ENCODE data around the gene NTN1. TPM values are rescaled to one million over a fixed set of nuclear protein-coding genes. Genes with fewer than 3 reads are reported as not detected.

The NTN1 gene
- polyA plus RNA-seq, 3 donors = 0.03 to 0.04 TPM; not detected in 1

- H3K27ac ChIP-seq (ENCODE audit: low read depth in 1 of 2, low read length in 2 of 2) = no peak overlapping the region
- no peak overlapping the region for H3K4me2 ChIP-seq (replicated peaks; ENCODE audit: extremely low read depth, low read length, poor library complexity, severe bottlenecking)
- Mint-ChIP-seq H3K9me3 (peaks cover 0 to 13% (median 3%) of the 10 kb centered on the region in 7 donors), H3K4me3 (no peak overlapping the region), H3K27ac (peak overlapping the region in 3 of 7 donors; percentile 8 to 21 (median 12)), H3K27me3 (ENCODE audit: low read depth in 3 of 3) (peaks cover 4 to 9% (median 5%) of the 10 kb centered on the region in 3 donors), H3K36me3 (peaks cover 0 to 5% of the 10 kb centered on the region in 2 donors), H3K4me1 (peaks cover 9% of the 10 kb centered on the region)
- no peaks in the 10 kb centered on the region for H3K79me2 ChIP-seq (ENCODE audit: insufficient read depth, low read length)
- H3K4me3 ChIP-seq (replicated peaks in 1 of 3; ENCODE audit: low read depth in 2 of 3, low read length in 3 of 3) = no peak overlapping the region
- H2AFZ ChIP-seq (ENCODE audit: insufficient read depth, low read depth, low read length, poor library complexity, severe bottlenecking) = no peak overlapping the region
- no peak overlapping the region for H3K9ac ChIP-seq (ENCODE audit: insufficient read depth, low read length, poor library complexity, severe bottlenecking)
- DNase-seq = peak; percentile 58 to 71 (median 66)
- intact Hi-C loops (cut with micrococcal nuclease) = loop anchor here (5.0 kb wide), 2 partner anchors 79 to 89 kb away; no protein-coding TSS in a partner anchor
- TF ChIP-seq, protein P1, sequence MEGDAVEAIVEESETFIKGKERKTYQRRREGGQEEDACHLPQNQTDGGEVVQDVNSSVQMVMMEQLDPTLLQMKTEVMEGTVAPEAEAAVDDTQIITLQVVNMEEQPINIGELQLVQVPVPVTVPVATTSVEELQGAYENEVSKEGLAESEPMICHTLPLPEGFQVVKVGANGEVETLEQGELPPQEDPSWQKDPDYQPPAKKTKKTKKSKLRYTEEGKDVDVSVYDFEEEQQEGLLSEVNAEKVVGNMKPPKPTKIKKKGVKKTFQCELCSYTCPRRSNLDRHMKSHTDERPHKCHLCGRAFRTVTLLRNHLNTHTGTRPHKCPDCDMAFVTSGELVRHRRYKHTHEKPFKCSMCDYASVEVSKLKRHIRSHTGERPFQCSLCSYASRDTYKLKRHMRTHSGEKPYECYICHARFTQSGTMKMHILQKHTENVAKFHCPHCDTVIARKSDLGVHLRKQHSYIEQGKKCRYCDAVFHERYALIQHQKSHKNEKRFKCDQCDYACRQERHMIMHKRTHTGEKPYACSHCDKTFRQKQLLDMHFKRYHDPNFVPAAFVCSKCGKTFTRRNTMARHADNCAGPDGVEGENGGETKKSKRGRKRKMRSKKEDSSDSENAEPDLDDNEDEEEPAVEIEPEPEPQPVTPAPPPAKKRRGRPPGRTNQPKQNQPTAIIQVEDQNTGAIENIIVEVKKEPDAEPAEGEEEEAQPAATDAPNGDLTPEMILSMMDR (IDR thresholded peaks at IDR 0.05) = peak; percentile 96
- 95% methylated on average over 4 of the region's 10 CpGs for WGBS (ENCODE audit: insufficient coverage)
- H3K4me1 ChIP-seq (ENCODE audit: control insufficient read depth in 1 of 2, insufficient read depth in 2 of 2, low read length in 2 of 2) = peaks cover 0 to 10% of the 10 kb centered on the region in 2 donors
- H3K36me3 ChIP-seq (replicated peaks in 1 of 2; ENCODE audit: control insufficient read depth in 1 of 2, insufficient read depth in 2 of 2, low read length in 2 of 2) = no peaks in the 10 kb centered on the region
- H3K27me3 ChIP-seq (ENCODE audit: control insufficient read depth in 2 of 2, insufficient read depth in 2 of 2, low read length in 2 of 2) = no peaks in the 10 kb centered on the region
- H3K9me3 ChIP-seq (replicated peaks in 1 of 2; ENCODE audit: control insufficient read depth in 1 of 2, insufficient read depth in 1 of 2, low read length in 2 of 2) = peaks cover 0 to 6% of the 10 kb centered on the region in 2 donors
- H4K20me1 ChIP-seq (ENCODE audit: insufficient read depth, low read length) = no peaks in the 10 kb centered on the region
Measured at GRCh38 chr17:8991514-8992285, 29.6 kb upstream of the NTN1 start.

GRCh38 chr17:8994319-8994718, 27.0 kb upstream of the NTN1 start:
- H3K4me1 Mint-ChIP-seq = peaks cover 9% of the 10 kb centered on the region
- no peaks in the 10 kb centered on the region for H3K79me2 ChIP-seq (ENCODE audit: insufficient read depth, low read length)
- H3K9ac ChIP-seq (ENCODE audit: insufficient read depth, low read length, poor library complexity, severe bottlenecking) = no peak overlapping the region
- H3K9me3 ChIP-seq (replicated peaks in 1 of 2; ENCODE audit: control insufficient read depth in 1 of 2, insufficient read depth in 1 of 2, low read length in 2 of 2) = peaks cover 0 to 6% of the 10 kb centered on the region in 2 donors
- H2AFZ ChIP-seq (ENCODE audit: insufficient read depth, low read depth, low read length, poor library complexity, severe bottlenecking) = no peak overlapping the region
- no peak overlapping the region for H3K4me3 Mint-ChIP-seq
- H3K36me3 Mint-ChIP-seq = no peaks in the 10 kb centered on the region
- peaks cover 9 to 17% (median 11%) of the 10 kb centered on the region in 3 donors for H3K27me3 Mint-ChIP-seq (ENCODE audit: low read depth in 3 of 3)
- peak; percentile 56 to 69 (median 66) for DNase-seq
- no peak overlapping the region for H3K4me3 ChIP-seq (replicated peaks in 1 of 3; ENCODE audit: low read depth in 2 of 3, low read length in 3 of 3)
- TF ChIP-seq, protein P1 (IDR thresholded peaks at IDR 0.05) = peak; percentile 83
- H3K4me2 ChIP-seq (replicated peaks; ENCODE audit: extremely low read depth, low read length, poor library complexity, severe bottlenecking) = no peak overlapping the region
- H3K4me1 ChIP-seq (ENCODE audit: control insufficient read depth in 1 of 2, insufficient read depth in 2 of 2, low read length in 2 of 2) = peaks cover 0 to 10% of the 10 kb centered on the region in 2 donors
- intact Hi-C loops (cut with micrococcal nuclease) = loop anchor here (5.0 kb wide), 2 partner anchors 82 to 92 kb away; no protein-coding TSS in a partner anchor
- H3K36me3 ChIP-seq (replicated peaks in 1 of 2; ENCODE audit: control insufficient read depth in 1 of 2, insufficient read depth in 2 of 2, low read length in 2 of 2) = no peaks in the 10 kb centered on the region
- H3K9me3 Mint-ChIP-seq = peaks cover 0 to 5% (median 0%) of the 10 kb centered on the region in 7 donors
- H4K20me1 ChIP-seq (ENCODE audit: insufficient read depth, low read length) = no peaks in the 10 kb centered on the region
- peak overlapping the region in 1 of 7 donors; percentile 68 for H3K27ac Mint-ChIP-seq
- H3K27ac ChIP-seq (ENCODE audit: low read depth in 1 of 2, low read length in 2 of 2) = no peak overlapping the region
- H3K27me3 ChIP-seq (ENCODE audit: control insufficient read depth in 2 of 2, insufficient read depth in 2 of 2, low read length in 2 of 2) = peaks cover 3 to 8% of the 10 kb centered on the region in 2 donors
- WGBS (ENCODE audit: insufficient coverage) = 77% methylated on average over 6 of the region's 7 CpGs
